GM19099 (cell line): ENCODE results near the gene GARIN5A.
A peak's percentile ranks its signal among the peaks of the same experiment; 100 is the strongest.

Source experiments
- POLR2A ChIP-seq: IDR thresholded peaks from 3 replicates; pipeline ENCODE4 v1.6.1; 2011; ENCODE audit warnings: low read depth; ENCODE audit not compliant: insufficient read length; ENCODE audit errors: extremely low read depth

The GARIN5A gene

GRCh38 chr19:50476224-50476906, at the start of gene GARIN5A, which contains the start of gene EMC10:
Gene GARIN5A (minus strand): TSS chr19:50476848. CDS start chr19:50476388, 460 bp downstream.
Gene EMC10 (plus strand): TSS chr19:50476507. CDS start chr19:50476545, 38 bp downstream.
- peak; percentile 99 for TF ChIP-seq POLR2A

DNA sequence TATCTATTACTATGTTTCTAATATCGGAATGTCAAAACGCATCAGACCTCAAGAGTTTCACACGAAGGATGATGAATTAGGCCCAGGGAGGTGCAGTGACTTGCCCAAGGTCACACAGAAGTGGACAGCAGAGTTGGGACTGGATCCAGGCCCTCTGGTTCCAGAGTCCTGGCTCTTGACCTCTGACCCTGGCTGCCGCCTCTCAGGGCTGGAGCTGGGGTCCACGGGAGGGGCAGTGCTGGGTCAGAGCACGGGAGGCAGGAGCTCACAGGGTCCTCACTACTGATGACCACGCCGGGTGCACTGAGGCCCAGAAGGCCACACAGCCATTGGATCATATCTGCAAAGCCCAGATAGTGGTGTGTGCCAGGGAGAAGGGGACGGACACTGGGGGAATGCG, 46.2 kb upstream of the GARIN5A start:
- TF ChIP-seq POLR2A = no peak

DNA sequence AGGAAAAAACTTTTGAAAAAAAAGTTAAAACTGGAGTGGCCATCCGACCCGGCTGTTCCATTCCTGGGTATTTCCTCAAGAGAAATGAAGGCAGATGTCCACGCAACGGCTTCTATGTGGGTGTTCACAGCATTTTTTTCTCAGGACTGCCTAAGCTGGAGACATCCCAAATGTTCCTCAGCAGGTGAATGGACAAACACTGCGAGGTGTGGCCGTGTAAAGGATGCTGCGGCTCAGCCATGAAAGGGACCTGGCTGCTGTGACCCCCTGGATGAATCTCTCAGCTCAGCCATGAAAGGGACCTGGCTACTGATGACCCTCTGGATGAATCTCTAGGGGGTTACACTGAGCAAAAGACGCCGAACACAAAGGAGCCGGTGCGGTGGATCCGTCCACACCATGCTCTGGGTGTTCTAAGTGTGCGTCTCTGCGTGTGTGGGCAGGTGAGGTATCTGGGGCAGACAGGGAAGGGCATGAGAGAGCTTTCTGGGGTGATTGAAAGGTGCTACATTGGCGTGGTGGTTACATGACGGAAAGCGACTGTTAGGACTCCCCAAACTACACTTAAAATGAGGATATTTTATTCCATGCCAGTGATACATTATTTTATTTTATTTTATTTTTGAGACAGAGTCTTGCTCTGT, 44.3 kb upstream of the GARIN5A start:
- no peak for TF ChIP-seq POLR2A

- no peak for TF ChIP-seq POLR2A
These were observed 42.4 kb upstream of the GARIN5A start for GRCh38 chr19:50519006-50519575.

DNA sequence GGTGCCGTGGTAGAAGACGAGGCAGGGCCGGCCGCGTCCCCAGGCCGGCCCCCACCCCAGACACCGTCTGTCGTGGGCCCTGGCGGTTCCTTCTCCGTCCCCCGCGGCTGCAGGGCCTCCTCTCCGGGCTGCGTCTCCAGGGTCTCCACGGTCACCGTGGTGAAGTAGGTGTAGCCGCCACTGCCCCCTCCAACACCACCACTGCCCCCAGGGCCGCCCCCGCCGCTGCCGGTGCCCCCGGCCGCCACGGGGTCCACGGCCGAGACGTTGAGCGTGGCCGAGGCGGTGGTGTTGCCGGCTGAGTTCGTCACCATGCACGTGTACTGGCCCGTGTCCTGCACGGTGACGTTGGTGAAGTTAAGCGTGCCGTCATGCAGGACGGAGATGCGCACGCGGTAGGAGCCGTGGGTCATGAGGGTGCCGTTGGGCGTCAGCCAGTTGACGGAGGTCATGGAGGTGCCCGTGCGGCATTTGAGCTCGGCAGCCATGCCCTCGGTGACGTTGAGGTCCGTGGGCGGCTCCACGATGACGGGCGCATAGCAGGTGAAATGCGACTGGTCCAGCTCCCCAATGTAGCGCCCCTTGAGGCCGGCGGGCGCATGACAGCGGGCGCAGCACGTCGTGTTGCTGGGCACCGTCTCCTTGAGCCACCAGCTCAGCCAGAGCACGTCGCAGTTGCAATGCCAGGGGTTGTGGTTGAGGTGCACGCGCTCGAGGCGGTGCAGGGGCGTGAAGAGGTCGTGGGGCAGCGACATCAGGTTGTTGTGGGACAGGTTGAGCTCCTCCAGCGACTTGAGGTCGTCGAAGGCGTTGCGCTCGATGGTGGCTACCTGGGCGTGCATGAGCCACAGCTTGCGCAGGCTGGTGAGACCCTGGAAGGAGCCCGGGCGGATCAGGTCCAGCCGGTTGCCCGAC, 41.7 kb upstream of the GARIN5A start:
- no peak for TF ChIP-seq POLR2A

- TF ChIP-seq POLR2A = no peak
These were observed 41.0 kb upstream of the GARIN5A start for GRCh38 chr19:50517704-50518075.

- TF ChIP-seq POLR2A = no peak
These were observed 40.5 kb upstream of the GARIN5A start for GRCh38 chr19:50516964-50517703.

DNA sequence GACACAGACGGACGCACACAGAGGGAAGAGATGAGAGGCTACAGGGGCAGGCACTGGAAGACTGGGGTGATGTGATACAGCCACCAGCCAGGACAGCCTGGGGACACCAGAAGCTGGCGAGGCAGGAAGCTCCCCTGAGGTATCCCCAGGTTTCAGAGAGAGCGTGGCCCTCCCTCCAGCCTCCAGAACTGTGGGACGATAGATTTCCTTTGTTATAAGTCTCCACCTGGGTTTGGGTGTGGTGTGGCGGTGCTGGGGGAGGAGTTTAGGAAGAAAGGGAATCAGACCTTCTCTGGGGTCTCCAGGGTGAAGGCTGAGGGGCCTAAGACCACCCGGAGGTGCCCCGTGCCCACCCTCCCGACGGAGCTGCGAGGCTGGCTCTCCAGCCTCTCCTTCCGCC, 39.8 kb upstream of the GARIN5A start:
- TF ChIP-seq POLR2A = no peak

- no peak for TF ChIP-seq POLR2A
These were observed 38.5 kb upstream of the GARIN5A start for GRCh38 chr19:50515168-50515561.

- TF ChIP-seq POLR2A = no peak
These were observed 37.9 kb upstream of the GARIN5A start for GRCh38 chr19:50514346-50515167.

- TF ChIP-seq POLR2A = no peak
These were observed 37.2 kb upstream of the GARIN5A start, which contains the start of gene ASPDH for GRCh38 chr19:50513746-50514345. Gene ASPDH (minus strand): TSS chr19:50513913. CDS start chr19:50513823, 90 bp downstream.

GRCh38 chr19:50512999-50513745, 36.5 kb upstream of the GARIN5A start:
- TF ChIP-seq POLR2A = no peak

GRCh38 chr19:50512112-50512998, 35.7 kb upstream of the GARIN5A start:
- no peak for TF ChIP-seq POLR2A
